IPS-15b (cell line): ENCODE measurements around the gene ADSS1.
A peak's percentile ranks its signal among the peaks of the same experiment; 100 is the strongest.

ENCODE experiments used
- H3K27me3 ChIP-seq: one replicate; pipeline ENCODE4 v1.6.1; 2013; ENCODE audit warnings: low read length; ENCODE audit not compliant: control insufficient read depth, insufficient read depth
- H3K36me3 ChIP-seq: one replicate; pipeline ENCODE4 v1.6.1; 2013; ENCODE audit warnings: low read length; ENCODE audit not compliant: control insufficient read depth, insufficient read depth
- H3K4me1 ChIP-seq: one replicate; pipeline ENCODE4 v1.6.1; 2013; ENCODE audit warnings: mild to moderate bottlenecking, low read length; ENCODE audit not compliant: control insufficient read depth, insufficient read depth
- H3K4me3 ChIP-seq: one replicate; pipeline ENCODE4 v1.5.1; 2013; ENCODE audit warnings: low read depth, low read length
- H3K9ac ChIP-seq: one replicate; pipeline ENCODE4 v1.6.1; 2013; ENCODE audit warnings: low read depth, mild to moderate bottlenecking, low read length
- H3K9me3 ChIP-seq: one replicate; pipeline ENCODE4 v1.6.1; 2013; ENCODE audit warnings: mild to moderate bottlenecking, low read length; ENCODE audit not compliant: control insufficient read depth, insufficient read depth

ADSS1 gene

DNA sequence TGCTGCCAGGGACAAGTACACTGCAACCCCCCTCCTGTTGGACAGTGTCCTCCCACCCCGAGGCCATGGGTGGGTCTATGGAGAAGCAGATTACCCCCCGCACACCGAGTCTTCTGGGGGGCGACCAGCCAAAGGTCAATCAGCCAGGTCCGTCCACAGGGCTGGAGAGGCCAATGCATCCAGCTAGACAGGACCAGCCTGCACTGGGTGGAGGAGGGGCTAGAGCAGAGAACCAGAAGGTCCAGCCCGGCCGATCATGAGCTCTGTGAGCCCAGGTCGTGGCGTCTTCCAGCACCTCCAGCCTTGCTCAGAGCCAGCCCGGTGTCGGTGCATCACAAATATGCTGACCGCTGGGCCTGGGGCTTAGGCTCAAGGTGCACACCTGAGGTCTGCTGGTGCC lies 8.2 kb upstream of the ADSS1 start:
- no peak overlapping the region for H3K9ac ChIP-seq
- no peaks in the 10 kb centered on the region for H3K27me3 ChIP-seq
- no peaks in the 10 kb centered on the region for H3K4me1 ChIP-seq
- no peaks in the 10 kb centered on the region for H3K9me3 ChIP-seq
- peaks cover 48% of the 10 kb centered on the region for H3K36me3 ChIP-seq
- H3K4me3 ChIP-seq, result no peak overlapping the region

DNA sequence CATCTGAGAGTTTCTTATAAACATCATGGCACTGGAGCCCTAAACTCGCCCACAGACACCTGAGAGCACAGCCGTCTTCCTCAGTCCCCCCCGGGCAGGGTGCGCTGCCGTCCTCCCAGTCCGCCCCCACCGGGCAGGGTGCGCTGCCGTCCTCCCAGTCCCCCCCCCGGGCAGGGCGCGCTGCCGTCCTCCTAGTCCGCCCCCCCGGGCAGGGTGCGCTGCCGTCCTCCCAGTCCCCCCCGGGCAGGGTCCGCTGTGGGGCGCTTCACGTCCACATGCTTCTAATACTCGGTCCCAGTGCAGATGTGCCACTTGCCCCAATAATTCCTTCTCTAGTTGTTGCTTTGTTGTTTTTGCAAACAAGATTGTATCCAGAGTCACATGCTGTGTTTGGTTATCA lies 6.9 kb upstream of the ADSS1 start:
- Histone ChIP-seq H3K27me3 (no peaks in the 10 kb centered on the region), H3K4me1 (no peaks in the 10 kb centered on the region), H3K4me3 (no peak overlapping the region), H3K36me3 (peaks cover 38% of the 10 kb centered on the region), H3K9ac (no peak overlapping the region), H3K9me3 (no peaks in the 10 kb centered on the region)

DNA sequence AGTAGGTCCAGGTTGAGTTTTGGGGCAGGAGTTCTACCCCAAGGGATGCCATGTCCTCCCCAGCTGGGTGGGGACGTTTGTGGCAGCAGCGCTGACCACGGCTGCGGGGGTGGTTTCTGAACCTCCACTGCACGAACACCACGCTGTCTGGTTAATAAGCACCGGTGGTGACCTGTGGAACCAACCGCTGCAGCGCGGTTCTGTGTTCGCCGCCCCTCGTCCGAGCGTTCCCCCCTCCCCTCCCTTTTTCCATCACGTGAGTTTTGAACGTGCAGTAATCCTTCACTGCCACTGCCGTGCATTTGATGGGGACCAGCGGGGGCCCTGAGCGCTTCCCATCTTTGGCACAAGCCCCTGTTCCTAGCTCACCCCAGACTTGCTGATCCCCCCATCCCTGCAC lies 6.4 kb upstream of the ADSS1 start:
- no peak overlapping the region for H3K4me3 ChIP-seq
- H3K9me3 ChIP-seq, result no peaks in the 10 kb centered on the region
- H3K27me3 ChIP-seq, result no peaks in the 10 kb centered on the region
- H3K9ac ChIP-seq, result no peak overlapping the region
- H3K4me1 ChIP-seq, result no peaks in the 10 kb centered on the region
- peaks cover 33% of the 10 kb centered on the region for H3K36me3 ChIP-seq

DNA sequence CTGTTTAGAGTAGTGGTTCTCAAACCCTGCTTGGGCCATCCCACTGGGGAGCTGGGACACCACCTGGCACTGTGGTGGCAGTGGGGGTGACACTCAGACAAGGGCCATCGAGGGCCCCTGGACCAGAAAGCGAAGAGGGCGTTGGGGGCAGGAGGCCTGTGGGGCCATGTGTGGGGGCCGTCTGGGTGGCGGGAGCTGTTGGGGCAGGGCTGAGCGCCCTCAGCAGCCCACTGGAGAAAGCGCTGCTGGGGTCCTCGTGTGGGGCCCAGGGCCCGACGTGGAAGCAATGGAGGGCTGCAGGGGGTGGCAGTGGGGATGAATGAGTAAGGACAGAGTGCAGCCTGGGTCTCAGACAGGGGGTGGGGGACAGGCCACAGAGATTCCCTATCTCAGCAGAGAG lies 5.9 kb upstream of the ADSS1 start:
- Histone ChIP-seq H3K4me1 (no peaks in the 10 kb centered on the region), H3K36me3 (peaks cover 28% of the 10 kb centered on the region), H3K4me3 (no peak overlapping the region), H3K9ac (no peak overlapping the region), H3K9me3 (no peaks in the 10 kb centered on the region), H3K27me3 (no peaks in the 10 kb centered on the region)

- Histone ChIP-seq H3K9me3 (no peaks in the 10 kb centered on the region), H3K4me3 (no peak overlapping the region), H3K36me3 (peaks cover 21% of the 10 kb centered on the region), H3K4me1 (no peaks in the 10 kb centered on the region), H3K27me3 (no peaks in the 10 kb centered on the region), H3K9ac (no peak overlapping the region)
Measured at GRCh38 chr14:104718871-104719270, 5.2 kb upstream of the ADSS1 start.

GRCh38 chr14:104719343-104719742 lies 4.7 kb upstream of the ADSS1 start:
- Histone ChIP-seq H3K4me3 (no peak overlapping the region), H3K4me1 (no peaks in the 10 kb centered on the region), H3K27me3 (no peaks in the 10 kb centered on the region), H3K9ac (no peak overlapping the region), H3K36me3 (peaks cover 16% of the 10 kb centered on the region), H3K9me3 (no peaks in the 10 kb centered on the region)

DNA sequence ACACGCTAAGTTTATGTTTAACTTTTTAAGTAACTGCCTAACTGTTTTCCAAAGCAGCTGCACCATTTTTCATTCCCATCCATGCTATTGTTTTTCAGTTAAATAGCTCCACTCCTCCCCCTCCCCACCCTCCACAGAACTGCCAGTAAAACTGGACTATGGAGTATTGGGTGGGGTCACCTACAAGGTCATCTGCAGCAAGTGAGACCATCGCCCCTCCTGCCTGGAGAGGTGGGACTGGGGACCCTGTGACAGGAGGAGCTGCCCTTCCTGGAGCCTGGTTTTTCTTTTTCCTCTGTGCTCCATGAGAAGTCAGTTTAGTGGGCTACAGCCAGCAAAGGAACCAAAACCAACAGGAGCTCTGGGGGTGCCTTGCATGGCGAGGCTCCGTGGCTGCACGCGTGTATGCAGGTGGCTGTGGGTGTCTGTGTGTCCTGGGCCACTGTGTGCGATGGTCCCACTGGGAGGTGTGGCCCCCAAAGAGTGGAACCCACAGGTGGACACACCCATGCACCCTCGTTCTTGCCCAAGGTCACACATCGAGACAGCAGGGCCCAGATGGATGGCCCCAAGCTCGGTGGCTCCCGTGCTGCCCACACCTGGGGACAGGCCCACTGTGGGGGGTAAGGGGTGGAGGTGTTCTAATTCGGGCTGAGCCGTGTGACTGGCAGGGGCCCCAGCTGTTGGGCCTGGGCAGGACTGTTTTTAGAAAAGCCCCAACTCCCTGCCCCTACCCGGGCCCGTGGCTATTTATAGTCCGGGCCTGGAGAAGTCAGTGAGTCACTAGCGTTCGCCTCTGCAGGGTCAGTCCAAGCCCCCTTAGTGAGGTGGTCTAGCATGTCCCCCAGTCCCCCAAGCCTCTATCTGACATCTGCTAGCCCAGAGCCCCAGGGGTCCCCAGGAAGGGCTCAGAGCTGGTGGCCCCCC lies 2.3 kb upstream of the ADSS1 start:
- no peak overlapping the region for H3K9ac ChIP-seq
- H3K9me3 ChIP-seq, result no peaks in the 10 kb centered on the region
- no peaks in the 10 kb centered on the region for H3K36me3 ChIP-seq
- H3K4me1 ChIP-seq, result no peaks in the 10 kb centered on the region
- no peaks in the 10 kb centered on the region for H3K27me3 ChIP-seq
- no peak overlapping the region for H3K4me3 ChIP-seq

- Histone ChIP-seq H3K27me3 (no peaks in the 10 kb centered on the region), H3K9me3 (no peaks in the 10 kb centered on the region), H3K4me1 (no peaks in the 10 kb centered on the region), H3K9ac (no peak overlapping the region), H3K4me3 (peak overlapping the region; percentile 59), H3K36me3 (no peaks in the 10 kb centered on the region)
Measured at GRCh38 chr14:104722938-104723650, 935 bp upstream of the ADSS1 start.

DNA sequence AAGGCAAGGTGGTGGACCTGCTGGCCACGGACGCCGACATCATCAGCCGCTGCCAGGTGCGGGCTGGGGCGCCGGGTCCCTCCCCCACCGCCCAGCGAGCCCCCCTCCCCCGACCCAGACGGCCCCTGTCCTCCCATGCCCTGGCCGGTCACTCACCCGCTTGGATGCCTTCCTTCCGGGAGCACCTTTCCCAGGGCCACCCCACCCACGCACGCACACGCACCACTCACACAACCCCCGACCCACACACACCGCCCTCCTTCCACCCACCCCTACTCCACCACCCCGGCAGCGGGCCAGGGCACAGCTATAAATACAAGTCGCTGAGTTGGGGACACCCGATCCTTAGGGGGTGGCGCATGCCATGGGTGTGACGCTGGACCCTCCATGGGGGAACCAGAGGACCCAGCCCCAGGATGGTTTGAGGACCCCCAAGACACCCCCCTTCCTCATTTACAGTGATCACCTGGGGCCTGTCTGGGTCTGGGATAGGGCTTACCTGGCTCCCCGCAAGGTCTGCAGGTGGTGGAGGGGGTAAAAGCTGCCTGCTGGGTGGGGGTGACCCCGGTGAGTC lies 465 bp downstream of the ADSS1 start:
- Histone ChIP-seq H3K9ac (no peak overlapping the region), H3K27me3 (no peaks in the 10 kb centered on the region), H3K4me1 (no peaks in the 10 kb centered on the region), H3K4me3 (peak overlapping the region; percentile 50), H3K9me3 (no peaks in the 10 kb centered on the region), H3K36me3 (no peaks in the 10 kb centered on the region)

- Histone ChIP-seq H3K4me1 (no peaks in the 10 kb centered on the region), H3K9me3 (no peaks in the 10 kb centered on the region), H3K27me3 (no peaks in the 10 kb centered on the region), H3K36me3 (no peaks in the 10 kb centered on the region), H3K4me3 (peak overlapping the region; percentile 50), H3K9ac (no peak overlapping the region)
Measured at GRCh38 chr14:104724981-104725771, 1.1 kb downstream of the ADSS1 start.

- H3K27me3 ChIP-seq, result no peaks in the 10 kb centered on the region
- H3K4me1 ChIP-seq, result no peaks in the 10 kb centered on the region
- H3K4me3 ChIP-seq, result no peak overlapping the region
- no peak overlapping the region for H3K9ac ChIP-seq
- H3K36me3 ChIP-seq, result no peaks in the 10 kb centered on the region
- H3K9me3 ChIP-seq, result no peaks in the 10 kb centered on the region
Measured at GRCh38 chr14:104725772-104726548, 1.9 kb downstream of the ADSS1 start.
